SKM-1 (cell line): ENCODE measurements around the gene MAP10.
"Not testable (repeated sequence)": the region's sequence is repeated elsewhere in the genome, so short reads cannot be mapped to it uniquely, and the experiment has no call there.

Experiments used
- DNase-seq: peaks from one replicate; lab custom pipeline; 2025; ENCODE audit not compliant: unreplicated experiment; lab: John Stamatoyannopoulos, UW

The MAP10 gene, protein sequence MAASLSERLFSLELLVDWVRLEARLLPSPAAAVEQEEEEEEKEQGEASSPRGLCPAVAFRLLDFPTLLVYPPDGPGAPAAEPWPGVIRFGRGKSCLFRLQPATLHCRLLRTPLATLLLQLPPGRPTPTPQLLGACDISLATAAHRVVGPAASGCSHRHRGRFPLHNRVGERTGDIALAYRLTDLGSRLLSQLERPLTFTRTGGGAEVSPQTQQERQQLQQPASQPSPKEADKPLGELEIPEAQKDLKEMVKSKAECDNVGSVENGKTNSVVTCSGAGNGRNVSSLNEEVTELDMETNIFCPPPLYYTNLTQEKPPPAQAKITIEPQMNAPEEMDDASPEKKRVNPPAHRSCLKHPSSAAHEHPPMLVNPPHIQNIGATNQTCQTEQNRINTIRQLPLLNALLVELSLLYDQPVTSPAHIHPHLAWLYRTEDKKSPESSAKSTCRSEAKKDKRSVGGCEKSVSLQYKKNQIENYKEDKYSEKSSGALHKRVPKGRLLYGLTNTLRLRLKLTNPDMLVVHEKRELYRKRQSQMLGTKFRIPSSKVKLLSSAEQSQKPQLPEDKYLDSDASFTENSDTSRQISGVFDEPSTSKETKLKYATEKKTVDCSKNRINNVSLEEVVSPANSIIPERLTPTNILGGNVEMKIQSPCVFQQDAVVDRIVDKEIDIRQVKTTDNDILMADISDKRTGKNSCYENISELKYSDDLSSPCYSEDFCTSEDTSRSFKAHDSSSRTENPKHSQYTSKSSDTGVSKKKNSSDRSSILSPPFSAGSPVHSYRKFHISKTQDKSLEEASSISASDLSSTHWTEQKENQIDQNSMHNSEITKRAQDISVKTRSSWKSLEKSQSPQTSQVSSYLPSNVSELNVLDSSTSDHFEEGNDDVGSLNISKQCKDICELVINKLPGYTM

GRCh38 chr1:232805269-232806185, at the start of gene MAP10:
Gene MAP10 (plus strand): TSS chr1:232805416. CDS start chr1:232805450, 34 bp downstream.
- no peak for DNase-seq

GRCh38 chr1:232764458-232765251, 40.6 kb upstream of the MAP10 start:
- DNase-seq: no peak

- no peak for DNase-seq
These were observed 39.7 kb upstream of the MAP10 start for GRCh38 chr1:232765542-232765941.

- DNase-seq: no peak
These were observed 38.9 kb upstream of the MAP10 start for GRCh38 chr1:232766241-232766890.

- DNase-seq: no peak
These were observed 38.3 kb upstream of the MAP10 start for GRCh38 chr1:232766904-232767303.

DNA sequence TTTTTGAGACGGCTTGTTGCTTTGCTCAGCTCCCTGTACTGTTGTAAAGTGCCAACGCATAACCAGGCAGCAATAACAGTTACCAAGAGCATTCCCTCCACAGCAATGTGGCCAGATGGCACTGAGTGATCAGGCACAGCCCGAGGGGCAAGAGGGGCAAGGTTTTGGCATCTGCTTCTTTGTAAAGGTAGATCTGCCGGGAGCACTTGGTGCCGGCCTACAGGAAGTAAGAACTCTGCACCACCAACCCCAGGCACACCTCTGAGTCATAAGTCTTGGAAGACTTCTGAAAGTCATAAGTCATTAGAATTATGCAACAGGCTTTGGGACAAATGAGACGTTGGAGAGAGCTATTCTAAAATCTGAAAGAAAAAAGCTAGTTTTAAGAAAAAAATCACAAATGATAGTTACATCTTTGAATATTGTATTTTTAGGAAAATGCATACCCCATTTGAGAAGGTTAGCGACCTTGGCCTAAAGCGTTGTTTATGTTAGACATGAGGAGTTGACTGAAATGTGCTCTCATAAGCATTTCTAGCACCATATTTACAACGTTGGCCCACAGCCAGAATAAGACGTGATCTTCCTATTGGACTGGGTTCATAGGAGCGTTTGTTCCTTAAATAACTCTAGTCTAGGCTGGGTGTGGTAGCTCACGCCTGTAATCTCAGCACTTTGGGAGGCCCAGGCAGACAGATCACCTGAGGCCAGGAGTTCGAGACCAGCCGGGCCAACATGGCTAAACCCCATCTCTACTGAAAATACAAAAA, 37.7 kb upstream of the MAP10 start:
- peak; percentile 79 for DNase-seq

DNA sequence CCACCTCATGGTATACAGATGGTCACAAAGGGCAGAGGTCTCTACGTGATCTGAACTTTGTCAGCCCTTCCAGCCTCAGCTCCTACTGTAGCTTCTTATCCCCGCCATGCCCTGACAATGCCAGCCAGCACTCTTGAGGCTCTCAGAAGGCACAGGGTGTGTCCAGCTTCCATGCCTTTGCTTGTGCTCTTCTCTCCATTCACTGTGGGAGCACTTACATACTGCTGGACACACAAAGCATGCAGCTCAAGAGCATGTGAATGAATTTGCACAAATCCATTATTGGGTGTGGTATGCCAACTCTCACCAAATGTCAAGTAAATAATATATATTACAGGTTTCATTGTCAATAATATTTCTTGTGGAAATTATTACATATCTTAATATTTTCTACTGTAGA, 36.4 kb upstream of the MAP10 start:
- DNase-seq: no peak

GRCh38 chr1:232769733-232770132, 35.5 kb upstream of the MAP10 start:
- no peak for DNase-seq

- DNase-seq: no peak
These were observed 31.5 kb upstream of the MAP10 start for GRCh38 chr1:232773752-232774151.

GRCh38 chr1:232776526-232777106, 28.6 kb upstream of the MAP10 start:
- DNase-seq: no peak

DNA sequence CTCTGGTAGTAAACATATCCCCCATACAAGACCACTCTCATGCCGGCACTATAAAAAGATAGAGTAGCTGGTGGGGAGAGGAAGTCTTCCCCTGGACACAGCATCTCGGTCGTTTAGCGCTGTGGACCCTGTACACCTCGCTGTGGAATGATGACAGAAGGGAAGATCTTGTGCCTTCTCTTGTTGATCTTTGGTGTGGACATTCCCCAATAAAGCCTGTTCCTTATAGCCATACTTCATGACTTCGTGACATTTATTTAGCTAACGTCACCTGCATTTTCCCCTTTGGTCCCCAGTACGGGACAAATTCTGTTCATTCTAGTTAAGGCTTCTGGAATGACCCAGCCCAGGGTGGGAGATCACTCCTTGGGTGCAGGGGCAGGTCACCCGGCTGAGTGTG, 24.9 kb upstream of the MAP10 start:
- DNase-seq: no peak

DNA sequence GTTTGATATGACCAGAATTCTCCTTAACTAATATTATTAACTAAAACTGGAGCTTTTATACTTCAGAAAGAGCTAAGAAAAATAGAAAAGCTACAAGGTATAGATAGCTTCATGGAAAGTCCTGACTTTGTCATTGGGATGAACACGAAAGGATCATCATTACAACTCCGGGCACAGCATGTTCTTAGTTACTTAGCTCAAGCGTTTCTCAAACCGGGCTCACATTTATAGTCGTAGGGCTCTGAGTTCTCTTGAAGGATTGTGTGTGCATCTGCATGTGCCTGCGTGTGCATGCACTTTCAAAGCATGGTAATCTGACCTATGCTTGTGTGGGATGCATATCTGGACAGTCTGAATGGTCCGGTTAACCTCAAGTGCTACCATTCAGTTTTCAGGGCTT, 20.4 kb upstream of the MAP10 start:
- no peak for DNase-seq

DNA sequence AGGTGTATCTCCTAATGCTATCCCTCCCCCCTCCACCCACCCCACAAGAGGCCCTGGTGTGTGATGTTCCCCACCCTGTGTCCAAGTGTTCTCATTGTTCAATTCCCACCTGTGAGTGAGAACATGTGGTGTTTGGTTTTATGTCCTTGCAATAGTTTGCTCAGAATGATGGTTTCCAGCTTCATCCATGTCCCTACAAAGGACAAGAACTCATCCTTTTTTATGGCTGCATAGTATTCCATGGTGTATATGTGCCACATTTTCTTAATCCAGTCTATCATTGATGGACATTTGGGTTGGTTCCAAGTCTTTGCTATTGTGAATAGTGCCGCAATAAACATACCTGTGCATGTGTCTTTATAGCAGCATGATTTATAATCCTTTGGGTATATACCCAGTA, 19.6 kb upstream of the MAP10 start:
- DNase-seq: not testable (repeated sequence)

DNA sequence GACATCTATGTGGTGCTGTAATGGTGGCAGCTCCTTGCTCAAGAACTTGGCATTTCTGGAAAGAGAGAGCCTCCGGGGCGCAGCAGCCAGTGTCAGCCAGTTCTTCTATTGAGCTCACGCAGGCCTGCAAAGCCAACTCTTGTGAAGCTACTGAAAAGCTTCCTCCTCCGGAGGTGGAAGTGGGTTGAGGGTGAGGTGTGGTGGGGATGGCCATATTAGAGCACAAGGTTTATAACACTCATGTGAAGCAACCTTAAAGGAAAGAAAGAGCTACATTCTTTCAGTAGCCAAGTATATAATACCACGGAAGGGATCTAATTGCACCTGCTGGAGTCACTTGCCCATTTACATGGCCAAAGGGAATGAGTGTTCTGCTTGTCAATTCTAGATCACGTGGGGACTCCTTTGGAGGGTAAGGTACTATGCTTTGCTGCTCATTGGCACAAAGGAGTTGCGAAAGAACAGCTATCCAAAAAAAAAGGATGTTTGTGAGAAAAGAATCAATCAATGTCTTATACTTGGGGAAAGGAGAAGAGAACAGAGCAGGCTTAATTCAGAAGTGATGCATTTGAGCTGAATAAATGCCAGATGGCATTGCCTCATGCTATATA, 18.3 kb upstream of the MAP10 start:
- peak; percentile 74 for DNase-seq

DNA sequence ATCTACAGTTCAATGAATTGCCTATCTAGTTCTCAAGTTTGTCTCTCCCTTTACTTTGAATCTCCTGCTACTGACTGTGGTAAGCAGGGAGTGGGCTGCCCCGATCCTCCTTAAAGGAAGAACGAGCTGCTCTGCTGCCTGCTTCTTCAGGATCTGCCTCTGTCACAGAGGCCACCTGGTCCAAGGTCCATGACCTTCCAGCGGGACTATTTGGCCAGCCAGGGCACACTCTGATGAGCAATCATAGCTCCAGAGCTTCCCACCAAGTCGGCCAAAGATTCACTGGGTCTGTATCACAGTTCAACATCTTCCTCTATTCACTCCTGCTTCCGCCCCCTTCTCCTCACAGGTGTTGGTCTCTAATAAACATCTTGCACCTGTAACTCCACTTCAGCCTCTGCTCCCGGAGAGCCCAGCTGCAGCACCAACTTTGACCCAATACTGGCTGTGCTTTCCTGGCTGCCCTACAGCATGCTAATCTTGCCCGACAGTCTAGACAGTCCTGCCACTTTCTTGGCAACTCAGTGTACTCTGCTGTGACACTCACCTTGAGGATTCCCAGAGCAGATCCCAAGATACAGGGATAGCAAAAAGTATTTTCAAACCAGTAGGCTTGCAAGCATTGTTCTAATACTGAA, 16.9 kb upstream of the MAP10 start:
- no peak for DNase-seq

DNA sequence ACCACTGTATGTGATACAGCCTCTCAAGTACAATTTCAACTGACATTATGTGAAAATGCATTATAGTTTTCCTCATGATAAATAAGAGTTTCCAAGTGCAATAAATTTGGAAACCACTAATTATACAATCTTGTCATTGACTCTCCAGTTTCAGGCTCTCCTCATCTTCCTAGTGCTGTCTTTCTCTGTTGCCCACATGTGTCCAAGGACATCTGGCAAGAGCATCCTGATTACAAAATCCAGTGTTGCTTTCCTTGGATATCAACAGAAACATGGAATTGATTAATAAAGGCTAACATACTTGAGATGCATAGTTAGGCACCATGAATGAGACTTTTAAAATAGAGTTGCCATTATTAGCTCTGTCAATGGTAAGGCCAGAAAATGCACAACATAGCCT, 15.6 kb upstream of the MAP10 start:
- DNase-seq: no peak

DNA sequence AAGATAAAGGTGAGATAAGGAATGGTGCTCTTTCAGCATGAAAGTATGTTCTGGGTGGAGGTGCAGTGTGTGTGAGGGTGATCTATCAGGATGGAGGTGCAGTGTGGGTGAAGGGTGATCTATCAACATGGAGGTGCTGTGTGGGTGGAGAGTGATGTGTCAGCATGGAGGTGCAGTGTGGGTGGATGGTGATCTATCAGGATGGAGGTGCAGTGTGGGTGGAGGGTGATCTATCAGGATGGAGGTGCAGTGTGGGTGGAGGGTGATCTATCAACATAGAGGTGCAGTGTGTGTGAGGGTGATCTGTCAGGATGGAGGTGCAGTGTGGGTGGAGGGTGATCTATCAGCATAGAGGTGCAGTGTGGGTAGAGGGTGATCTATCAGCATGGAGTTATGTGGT, 12.3 kb upstream of the MAP10 start:
- no peak for DNase-seq

GRCh38 chr1:232793944-232794343, 11.3 kb upstream of the MAP10 start:
- DNase-seq: no peak
